A673 (cell line): Measurements from ENCODE around the gene KLF3.

ENCODE experiments used
- EZH2 ChIP-seq: fragments of 200-600 bp; sonication (generic); IDR thresholded peaks from 2 replicates; pipeline ENCODE4 v1.6.1; 2017; ENCODE audit warnings: borderline replicate concordance, low read depth, mild to moderate bottlenecking, mixed read lengths, antibody characterized with exemption, low read length; ENCODE audit not compliant: poor library complexity, severe bottlenecking
- TF ChIP-seq, protein P1 (sequence below): fragments of 300-800, 200-600 bp; sonication (generic); conservative IDR thresholded peaks from 2 replicates; pipeline ENCODE4 v1.5.1; 2017; ENCODE audit warnings: low read depth, mild to moderate bottlenecking, antibody characterized with exemption, low read length, moderate library complexity, mixed read lengths

DNA sequence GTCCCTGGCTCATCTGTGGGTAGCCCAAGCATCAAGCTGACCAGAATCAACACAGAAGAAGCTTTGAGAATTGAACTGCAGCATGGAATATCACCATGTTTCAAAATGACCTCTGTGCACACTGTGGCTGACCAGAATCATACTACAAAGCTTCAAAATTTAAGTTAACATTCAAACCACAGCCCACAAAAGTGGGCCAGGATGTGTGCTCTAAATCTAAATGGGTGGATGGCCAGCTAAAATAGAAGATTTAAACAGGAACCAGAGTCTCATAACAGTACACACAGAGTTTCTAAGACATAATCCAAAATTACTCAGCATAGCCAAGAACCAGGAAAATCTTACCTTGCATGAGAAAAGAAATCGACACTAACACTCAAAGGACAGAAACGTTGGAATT is 46.1 kb downstream of the KLF3 start:
- TF ChIP-seq, protein P1, sequence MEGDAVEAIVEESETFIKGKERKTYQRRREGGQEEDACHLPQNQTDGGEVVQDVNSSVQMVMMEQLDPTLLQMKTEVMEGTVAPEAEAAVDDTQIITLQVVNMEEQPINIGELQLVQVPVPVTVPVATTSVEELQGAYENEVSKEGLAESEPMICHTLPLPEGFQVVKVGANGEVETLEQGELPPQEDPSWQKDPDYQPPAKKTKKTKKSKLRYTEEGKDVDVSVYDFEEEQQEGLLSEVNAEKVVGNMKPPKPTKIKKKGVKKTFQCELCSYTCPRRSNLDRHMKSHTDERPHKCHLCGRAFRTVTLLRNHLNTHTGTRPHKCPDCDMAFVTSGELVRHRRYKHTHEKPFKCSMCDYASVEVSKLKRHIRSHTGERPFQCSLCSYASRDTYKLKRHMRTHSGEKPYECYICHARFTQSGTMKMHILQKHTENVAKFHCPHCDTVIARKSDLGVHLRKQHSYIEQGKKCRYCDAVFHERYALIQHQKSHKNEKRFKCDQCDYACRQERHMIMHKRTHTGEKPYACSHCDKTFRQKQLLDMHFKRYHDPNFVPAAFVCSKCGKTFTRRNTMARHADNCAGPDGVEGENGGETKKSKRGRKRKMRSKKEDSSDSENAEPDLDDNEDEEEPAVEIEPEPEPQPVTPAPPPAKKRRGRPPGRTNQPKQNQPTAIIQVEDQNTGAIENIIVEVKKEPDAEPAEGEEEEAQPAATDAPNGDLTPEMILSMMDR, result no peak
- no peak for TF ChIP-seq EZH2
